A549 (cell line): ENCODE results near the gene CELF4.

Source experiments
- CEBPB ChIP-seq, 2 experiments: fragments of >200 bp in 1 of 2; sonication (Bioruptor Twin) in 1 of 2; formaldehyde crosslinking in 1 of 2; IDR thresholded peaks; 2 replicates each; pipeline ENCODE4 v1.6.1; 2012 to 2016
- CHD2 ChIP-seq: fragments of 150-350 bp; IDR thresholded peaks from 2 replicates; pipeline ENCODE4 v1.6.1; 2014; ENCODE audit warnings: low read length; ENCODE audit not compliant: partially characterized antibody
- ESRRA ChIP-seq: fragments of 150-350 bp; IDR thresholded peaks from 2 replicates; pipeline ENCODE4 v1.6.1; 2014; ENCODE audit warnings: mild to moderate bottlenecking, low read length, borderline replicate concordance
- MAZ ChIP-seq: fragments of 150-350 bp; IDR thresholded peaks from 2 replicates; pipeline ENCODE4 v1.6.1; 2014; ENCODE audit warnings: antibody characterized with exemption, low read depth, low read length, borderline replicate concordance
- RNF2 ChIP-seq: fragments of 200-600 bp; sonication (generic); IDR thresholded peaks from 2 replicates; pipeline ENCODE4 v1.6.1; 2016; ENCODE audit warnings: low read depth, mild to moderate bottlenecking, antibody characterized with exemption, moderate library complexity, borderline replicate concordance
- SMC3 ChIP-seq: fragments of >200 bp; sonication (Bioruptor Twin); formaldehyde crosslinking; IDR thresholded peaks from 3 replicates; pipeline ENCODE4 v1.6.1; 2018; ENCODE audit warnings: inconsistent platforms
- TF ChIP-seq, protein P1 (sequence below): fragments of 250-450 bp; sonication (Bioruptor Pico); IDR thresholded peaks from 2 replicates; pipeline ENCODE4 v1.5.0; 2021; ENCODE audit warnings: mild to moderate bottlenecking, moderate library complexity, borderline replicate concordance
- TF ChIP-seq, protein P2 (sequence below): fragments of >200 bp; sonication (Bioruptor Twin); formaldehyde crosslinking; IDR thresholded peaks from 3 replicates; pipeline ENCODE4 v1.5.1; 2016

DNA sequence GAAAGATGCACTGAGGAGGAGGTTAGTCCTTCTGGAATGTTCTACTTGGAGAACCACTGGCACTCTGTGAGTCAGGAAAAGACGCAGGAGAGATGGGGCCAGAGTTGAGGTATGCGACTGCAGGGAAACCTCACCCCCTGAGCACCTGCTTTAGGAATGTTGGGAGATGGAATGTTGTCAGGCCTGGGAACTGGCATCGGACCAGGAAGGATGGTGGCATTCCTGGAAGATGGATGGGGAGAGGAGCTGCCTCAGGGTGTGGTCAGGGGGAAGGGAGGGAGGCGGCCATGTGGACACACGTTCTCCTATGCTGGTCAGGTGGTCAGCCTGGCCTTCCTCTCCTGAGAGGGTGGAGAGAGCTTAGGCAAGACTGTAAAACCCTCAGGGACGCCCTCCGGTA lies 146.3 kb downstream of the CELF4 start:
- TF ChIP-seq, protein P1, sequence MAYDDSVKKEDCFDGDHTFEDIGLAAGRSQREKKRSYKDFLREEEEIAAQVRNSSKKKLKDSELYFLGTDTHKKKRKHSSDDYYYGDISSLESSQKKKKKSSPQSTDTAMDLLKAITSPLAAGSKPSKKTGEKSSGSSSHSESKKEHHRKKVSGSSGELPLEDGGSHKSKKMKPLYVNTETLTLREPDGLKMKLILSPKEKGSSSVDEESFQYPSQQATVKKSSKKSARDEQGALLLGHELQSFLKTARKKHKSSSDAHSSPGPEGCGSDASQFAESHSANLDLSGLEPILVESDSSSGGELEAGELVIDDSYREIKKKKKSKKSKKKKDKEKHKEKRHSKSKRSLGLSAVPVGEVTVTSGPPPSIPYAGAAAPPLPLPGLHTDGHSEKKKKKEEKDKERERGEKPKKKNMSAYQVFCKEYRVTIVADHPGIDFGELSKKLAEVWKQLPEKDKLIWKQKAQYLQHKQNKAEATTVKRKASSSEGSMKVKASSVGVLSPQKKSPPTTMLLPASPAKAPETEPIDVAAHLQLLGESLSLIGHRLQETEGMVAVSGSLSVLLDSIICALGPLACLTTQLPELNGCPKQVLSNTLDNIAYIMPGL = no peak
- TF ChIP-seq ESRRA = no peak
- TF ChIP-seq, protein P2, sequence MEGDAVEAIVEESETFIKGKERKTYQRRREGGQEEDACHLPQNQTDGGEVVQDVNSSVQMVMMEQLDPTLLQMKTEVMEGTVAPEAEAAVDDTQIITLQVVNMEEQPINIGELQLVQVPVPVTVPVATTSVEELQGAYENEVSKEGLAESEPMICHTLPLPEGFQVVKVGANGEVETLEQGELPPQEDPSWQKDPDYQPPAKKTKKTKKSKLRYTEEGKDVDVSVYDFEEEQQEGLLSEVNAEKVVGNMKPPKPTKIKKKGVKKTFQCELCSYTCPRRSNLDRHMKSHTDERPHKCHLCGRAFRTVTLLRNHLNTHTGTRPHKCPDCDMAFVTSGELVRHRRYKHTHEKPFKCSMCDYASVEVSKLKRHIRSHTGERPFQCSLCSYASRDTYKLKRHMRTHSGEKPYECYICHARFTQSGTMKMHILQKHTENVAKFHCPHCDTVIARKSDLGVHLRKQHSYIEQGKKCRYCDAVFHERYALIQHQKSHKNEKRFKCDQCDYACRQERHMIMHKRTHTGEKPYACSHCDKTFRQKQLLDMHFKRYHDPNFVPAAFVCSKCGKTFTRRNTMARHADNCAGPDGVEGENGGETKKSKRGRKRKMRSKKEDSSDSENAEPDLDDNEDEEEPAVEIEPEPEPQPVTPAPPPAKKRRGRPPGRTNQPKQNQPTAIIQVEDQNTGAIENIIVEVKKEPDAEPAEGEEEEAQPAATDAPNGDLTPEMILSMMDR = no peak
- TF ChIP-seq CHD2 = no peak
- TF ChIP-seq MAZ = no peak
- TF ChIP-seq CEBPB (IDR thresholded peaks at IDR 0.05) = no peak
- TF ChIP-seq SMC3 = no peak
- no peak for TF ChIP-seq RNF2
